ENCODE measurements around the gene CDHR3. TPM values are rescaled to one million over a fixed set of nuclear protein-coding genes. Genes with fewer than 3 reads are reported as not detected.

Gene CDHR3
- total and polyA plus RNA-seq, 10 of the 15 experiments (the other 5 are each of a cell fraction or from before 2014, with no cell fraction given): 0.06 to 0.11 TPM; not detected in 8

- TF ChIP-seq CUX1 (IDR thresholded peaks at IDR 0.05; ENCODE audit: insufficient replicate concordance, low read depth, low read length): no peak
- no peak for TF ChIP-seq WRNIP1 (IDR thresholded peaks at IDR 0.05; ENCODE audit: borderline replicate concordance, low read depth, low read length)
Observed at GRCh38 chr7:105996860-105997737, 34.0 kb downstream of the CDHR3 start (continued).

- ChIA-PET POLR2A (no interaction called here), SMC1A (ENCODE audit: uncharacterized antibody, unreplicated experiment) (interaction anchor here (1.0 to 2.6 kb wide), 3 partner anchors 9 to 239 kb away, joined by 3 to 8 read pairs (median 6); no protein-coding TSS in a partner anchor), CTCF (interaction anchor here (0.6 to 1.7 kb wide), 2 partner anchors 167 to 239 kb away, joined by 3 to 6 read pairs; no protein-coding TSS in a partner anchor), RAD21 (ENCODE audit: unreplicated experiment) (interaction anchor here (0.7 kb wide), 1 partner anchor 183 kb away, joined by 5 read pairs; no protein-coding TSS in a partner anchor)
- no peak for DNase-seq (ENCODE audit: low read depth, low spot score)
- in situ Hi-C loops (cut with MboI): no loop called here
- Histone ChIP-seq H3K4me2 (ENCODE audit: control insufficient read depth, insufficient read depth) (no peak overlapping the region), H3K36me3 (ENCODE audit: control insufficient read depth in 2 of 2, insufficient read depth in 2 of 2, low read length in 1 of 2) (no peaks in the 10 kb centered on the region), H3K79me2 (ENCODE audit: control insufficient read depth, insufficient read depth, low read length) (no peaks in the 10 kb centered on the region), H3K4me1 (ENCODE audit: control insufficient read depth, insufficient read depth, low read length) (no peaks in the 10 kb centered on the region), H3K4me3 (no peak overlapping the region), H3K27ac (ENCODE audit: control insufficient read depth, insufficient read depth) (no peak overlapping the region), H3K27me3 (replicated peaks in 1 of 2; ENCODE audit: control insufficient read depth in 2 of 2, insufficient read depth in 2 of 2, low read length in 1 of 2) (peaks cover 0 to 3% of the 10 kb centered on the region in 2 experiments; a peak in 1 of 4 replicates), H2AFZ (ENCODE audit: control insufficient read depth, low read depth, low read length) (no peak overlapping the region), H3K9me3 (replicated peaks; ENCODE audit: control insufficient read depth, insufficient read depth, low read length) (no peaks in the 10 kb centered on the region), H4K20me1 (ENCODE audit: control insufficient read depth, insufficient read depth) (no peaks in the 10 kb centered on the region), H3K9ac (ENCODE audit: control insufficient read depth, insufficient read depth, low read length) (no peak overlapping the region)
- 10% methylated on average over 5 of the region's 5 CpGs for WGBS (ENCODE audit: insufficient coverage, insufficient replicate concordance, low lambda C conversion rate, missing lambda C conversion rate)
- no TSS peak for BruUV-seq (replicated peaks)
- ATAC-seq: no peak
- no peak for FAIRE-seq
- intact Hi-C loops (cut with micrococcal nuclease; ENCODE audit: unreplicated experiment): no loop called here
- TF ChIP-seq REST (IDR thresholded peaks at IDR 0.05; ENCODE audit: low read depth, low read length): no peak
- no peak for TF ChIP-seq SIX5 (IDR thresholded peaks at IDR 0.05; ENCODE audit: low read depth, low read length, severe bottlenecking)
- TF ChIP-seq POU2F2 (IDR thresholded peaks at IDR 0.05; ENCODE audit: borderline replicate concordance, low read depth, low read length): no peak
- TF ChIP-seq EGR1 (IDR thresholded peaks at IDR 0.05; ENCODE audit: borderline replicate concordance in 1 of 2, low read depth in 2 of 2, low read length in 2 of 2): no peak
- TF ChIP-seq IRF5 (IDR thresholded peaks at IDR 0.05; ENCODE audit: borderline replicate concordance): no peak
- TF ChIP-seq E2F4 (IDR thresholded peaks at IDR 0.05; ENCODE audit: low read depth, low read length): no peak
Observed at GRCh38 chr7:105999256-105999655, 36.2 kb downstream of the CDHR3 start.

Measured in GM12878 (cell line).